Neural cell (in vitro differentiated cells): ENCODE data around the gene SLC30A4. TPM values are rescaled to one million over a fixed set of nuclear protein-coding genes. Genes with fewer than 3 reads are reported as not detected.

ENCODE experiments used
- H2AFZ ChIP-seq: fragments of 200-600, 300-800 bp; sonication (generic), shearing (Covaris generic); 2 replicates; pipeline ENCODE4 v1.6.0; 2014; ENCODE audit warnings: low read depth, mild to moderate bottlenecking, antibody characterized with exemption, low read length, moderate library complexity
- H3F3A ChIP-seq: fragments of 200-600 bp; shearing (Covaris generic); 2 replicates; pipeline ENCODE4 v1.6.1; 2016; ENCODE audit warnings: mild to moderate bottlenecking, moderate library complexity, mixed read lengths, antibody characterized with exemption, low read length; ENCODE audit not compliant: insufficient read depth, poor library complexity, severe bottlenecking
- H3K27ac ChIP-seq: fragments of 200-600, 300-800 bp; sonication (generic), shearing (Covaris generic); 2 replicates; pipeline ENCODE4 v1.5.1; 2014; ENCODE audit warnings: mild to moderate bottlenecking, low read length, moderate library complexity
- H3K27me3 ChIP-seq: fragments of 300-800, 200-600 bp; sonication (generic), shearing (Covaris generic); 2 replicates; pipeline ENCODE4 v1.6.0; 2014; ENCODE audit warnings: mild to moderate bottlenecking, low read depth, low read length, moderate library complexity; ENCODE audit not compliant: insufficient read depth
- H3K36me3 ChIP-seq: fragments of 300-800, 200-600 bp; sonication (generic), shearing (Covaris generic); 2 replicates; pipeline ENCODE4 v1.5.1; 2014; ENCODE audit warnings: mild to moderate bottlenecking, antibody characterized with exemption, low read length, moderate library complexity; ENCODE audit not compliant: insufficient read depth
- H3K4me2 ChIP-seq: fragments of 300-800, 200-600 bp; sonication (generic), shearing (Covaris generic); 2 replicates; pipeline ENCODE4 v1.6.0; 2014; ENCODE audit warnings: mild to moderate bottlenecking, low read length
- H3K4me3 ChIP-seq: fragments of 300-800, 200-600 bp; sonication (generic), shearing (Covaris generic); 2 replicates; pipeline ENCODE4 v1.5.1; 2014; ENCODE audit warnings: mild to moderate bottlenecking, low read length, moderate library complexity
- H3K79me2 ChIP-seq: fragments of 200-600 bp; shearing (Covaris generic); replicated peaks from 2 replicates; pipeline ENCODE4 v1.6.0; 2014; ENCODE audit warnings: mild to moderate bottlenecking, low read length, moderate library complexity; ENCODE audit not compliant: insufficient read depth
- H3K9ac ChIP-seq: fragments of 300-800, 200-600 bp; sonication (generic), shearing (Covaris generic); 2 replicates; pipeline ENCODE4 v1.6.1; 2016; ENCODE audit warnings: mild to moderate bottlenecking, low read length, mixed read lengths
- H3K9me2 ChIP-seq: fragments of 200-600 bp; shearing (Covaris generic); 2 replicates; pipeline ENCODE4 v1.6.1; 2016; ENCODE audit warnings: mild to moderate bottlenecking, low read length, mixed read lengths; ENCODE audit not compliant: insufficient read depth
- H3K9me3 ChIP-seq: fragments of 200-600, 300-800 bp; sonication (generic), shearing (Covaris generic); 2 replicates; pipeline ENCODE4 v1.6.1; 2016; ENCODE audit warnings: mild to moderate bottlenecking, mixed run types, low read length, moderate library complexity, mixed read lengths
- H4K20me1 ChIP-seq: fragments of 200-600 bp; shearing (Covaris generic); 2 replicates; pipeline ENCODE4 v1.6.1; 2016; ENCODE audit warnings: mild to moderate bottlenecking, mixed run types; ENCODE audit not compliant: insufficient read depth
- EP300 ChIP-seq: fragments of 450-650 bp; conservative IDR thresholded peaks from 2 replicates; pipeline ENCODE4 v1.6.1; 2014; ENCODE audit warnings: antibody characterized with exemption, mild to moderate bottlenecking, moderate library complexity; ENCODE audit not compliant: poor library complexity, severe bottlenecking
- EZH2 ChIP-seq: fragments of 200-600, 300-800 bp; shearing (Covaris generic), sonication (generic); IDR thresholded peaks from 2 replicates; pipeline ENCODE4 v1.6.1; 2014; ENCODE audit warnings: antibody characterized with exemption, low read length, borderline replicate concordance, mild to moderate bottlenecking; ENCODE audit not compliant: insufficient read depth, poor library complexity, severe bottlenecking
- MXI1 ChIP-seq: fragments of 450-650 bp; conservative IDR thresholded peaks from 2 replicates; pipeline ENCODE4 v1.6.1; 2014; ENCODE audit warnings: antibody characterized with exemption, mild to moderate bottlenecking; ENCODE audit not compliant: poor library complexity, severe bottlenecking
- POLR2AphosphoS5 ChIP-seq: IDR thresholded peaks from 2 replicates; pipeline ENCODE4 v1.6.1; 2012
- RAD21 ChIP-seq: fragments of 450-650 bp; conservative IDR thresholded peaks from 2 replicates; pipeline ENCODE4 v1.6.1; 2014; ENCODE audit warnings: antibody characterized with exemption, mild to moderate bottlenecking, moderate library complexity
- SMC3 ChIP-seq: fragments of 450-650 bp; conservative IDR thresholded peaks from 2 replicates; pipeline ENCODE4 v1.6.1; 2014; ENCODE audit warnings: antibody characterized with exemption, mild to moderate bottlenecking, moderate library complexity; ENCODE audit not compliant: poor library complexity
- TAF1 ChIP-seq: IDR thresholded peaks from 2 replicates; pipeline ENCODE4 v1.6.1; 2012; ENCODE audit warnings: low read depth
- polyA plus RNA-seq: library from polyadenylated mRNA; depleted of rRNA; stranded (reverse); fragments of >200 nt; gene quantifications from 2 replicates; pipeline ENCODE4 v1.2.3, GENCODE V29; 2014
- TF ChIP-seq, protein P1 (sequence below): fragments of 450-650 bp; IDR thresholded peaks from 2 replicates; pipeline ENCODE4 v1.5.1; 2014; ENCODE audit warnings: antibody characterized with exemption, mild to moderate bottlenecking, moderate library complexity; ENCODE audit not compliant: poor library complexity, severe bottlenecking
- TF ChIP-seq, protein P2 (sequence below): IDR thresholded peaks from 2 replicates; pipeline ENCODE4 v1.6.1; 2012; ENCODE audit warnings: borderline replicate concordance

SLC30A4 gene
- polyA plus RNA-seq, 1 donor from 2014 or later, result 6.7 TPM

DNA sequence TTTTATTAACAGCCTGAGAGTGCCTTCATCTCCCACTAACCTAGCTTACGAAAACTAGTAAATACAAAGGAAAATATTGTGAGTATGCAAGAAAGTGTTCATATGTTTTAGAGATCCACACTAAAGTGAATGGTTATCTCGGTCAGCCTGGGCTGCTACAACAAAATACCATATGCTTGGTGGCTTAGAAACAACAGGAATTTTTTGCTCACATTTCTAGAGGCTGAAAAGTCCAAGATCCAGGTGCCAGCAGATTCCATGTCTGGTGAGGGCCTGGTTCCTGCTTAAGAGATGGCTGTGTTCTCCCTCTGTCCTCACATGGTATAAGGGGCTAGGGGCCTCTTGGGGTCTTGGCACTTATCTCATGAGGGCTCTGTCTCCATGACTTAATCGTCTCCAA, 20.5 kb upstream of the SLC30A4 start:
- H3F3A ChIP-seq, result no peaks in the 10 kb centered on the region
- H3K27me3 ChIP-seq, result no peaks in the 10 kb centered on the region
- no peaks in the 10 kb centered on the region for H3K79me2 ChIP-seq
- H3K9me2 ChIP-seq, result no peaks in the 10 kb centered on the region
- no peak overlapping the region for H3K4me3 ChIP-seq
- TF ChIP-seq POLR2AphosphoS5 (no peak), SMC3 (no peak)
- TF ChIP-seq, protein P1, sequence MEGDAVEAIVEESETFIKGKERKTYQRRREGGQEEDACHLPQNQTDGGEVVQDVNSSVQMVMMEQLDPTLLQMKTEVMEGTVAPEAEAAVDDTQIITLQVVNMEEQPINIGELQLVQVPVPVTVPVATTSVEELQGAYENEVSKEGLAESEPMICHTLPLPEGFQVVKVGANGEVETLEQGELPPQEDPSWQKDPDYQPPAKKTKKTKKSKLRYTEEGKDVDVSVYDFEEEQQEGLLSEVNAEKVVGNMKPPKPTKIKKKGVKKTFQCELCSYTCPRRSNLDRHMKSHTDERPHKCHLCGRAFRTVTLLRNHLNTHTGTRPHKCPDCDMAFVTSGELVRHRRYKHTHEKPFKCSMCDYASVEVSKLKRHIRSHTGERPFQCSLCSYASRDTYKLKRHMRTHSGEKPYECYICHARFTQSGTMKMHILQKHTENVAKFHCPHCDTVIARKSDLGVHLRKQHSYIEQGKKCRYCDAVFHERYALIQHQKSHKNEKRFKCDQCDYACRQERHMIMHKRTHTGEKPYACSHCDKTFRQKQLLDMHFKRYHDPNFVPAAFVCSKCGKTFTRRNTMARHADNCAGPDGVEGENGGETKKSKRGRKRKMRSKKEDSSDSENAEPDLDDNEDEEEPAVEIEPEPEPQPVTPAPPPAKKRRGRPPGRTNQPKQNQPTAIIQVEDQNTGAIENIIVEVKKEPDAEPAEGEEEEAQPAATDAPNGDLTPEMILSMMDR, result no peak
- H3K9ac ChIP-seq, result no peak overlapping the region
- no peak overlapping the region for H3K4me2 ChIP-seq
- no peaks in the 10 kb centered on the region for H4K20me1 ChIP-seq
- no peak overlapping the region for H3K27ac ChIP-seq
- no peak overlapping the region for H2AFZ ChIP-seq
- H3K9me3 ChIP-seq, result no peaks in the 10 kb centered on the region
- no peaks in the 10 kb centered on the region for H3K36me3 ChIP-seq

DNA sequence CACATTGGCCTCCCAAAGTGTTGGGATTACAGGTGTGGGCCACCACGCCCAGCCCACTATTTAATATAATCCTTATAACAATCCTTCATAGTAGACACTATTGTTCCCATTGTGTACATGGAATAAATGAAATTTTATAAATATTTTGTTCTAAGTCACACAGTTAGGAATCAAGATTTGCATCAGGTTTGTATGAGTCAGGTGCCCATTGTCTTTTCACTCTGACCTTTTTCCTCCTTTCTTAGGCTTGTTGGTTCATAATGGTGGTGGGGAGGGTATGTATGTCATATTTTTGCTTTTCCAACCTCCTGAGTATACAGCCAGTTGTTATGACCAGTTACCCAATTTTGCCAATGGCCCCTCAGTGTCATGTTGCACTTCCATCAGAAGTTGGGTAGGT, 18.0 kb upstream of the SLC30A4 start:
- Histone ChIP-seq H2AFZ (no peak overlapping the region), H3K36me3 (no peaks in the 10 kb centered on the region), H3K79me2 (no peaks in the 10 kb centered on the region), H3K9me2 (no peaks in the 10 kb centered on the region), H3K27me3 (no peaks in the 10 kb centered on the region), H4K20me1 (no peaks in the 10 kb centered on the region), H3F3A (no peaks in the 10 kb centered on the region), H3K27ac (no peak overlapping the region), H3K9me3 (no peaks in the 10 kb centered on the region), H3K4me2 (no peak overlapping the region), H3K4me3 (no peak overlapping the region), H3K9ac (no peak overlapping the region)
- TF ChIP-seq EZH2 (no peak), TAF1 (no peak)

DNA sequence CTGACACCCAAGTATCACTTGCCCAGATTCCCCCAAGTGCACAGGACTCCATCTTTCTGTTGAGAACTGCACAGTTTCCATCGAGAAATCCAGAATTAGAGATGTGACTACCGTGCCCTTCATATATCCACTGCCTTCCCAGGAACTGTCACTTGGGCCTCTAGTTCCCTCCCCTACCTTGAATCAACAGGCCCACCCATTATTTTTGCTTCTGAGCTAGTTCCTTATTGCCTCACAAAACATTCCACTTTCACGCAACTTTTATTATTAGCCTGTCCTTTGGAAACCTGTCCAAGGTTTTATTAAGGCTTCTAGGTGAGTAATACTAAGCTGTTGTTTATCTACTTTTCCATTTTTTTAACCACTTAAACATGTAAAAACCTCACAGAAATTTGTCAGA, 17.1 kb upstream of the SLC30A4 start:
- Histone ChIP-seq H3K4me3 (no peak overlapping the region), H3K9me2 (no peaks in the 10 kb centered on the region), H3K36me3 (no peaks in the 10 kb centered on the region), H3K9ac (no peak overlapping the region), H3K79me2 (no peaks in the 10 kb centered on the region), H3K4me2 (no peak overlapping the region), H3K9me3 (no peaks in the 10 kb centered on the region), H3K27ac (no peak overlapping the region), H3F3A (no peaks in the 10 kb centered on the region), H2AFZ (no peak overlapping the region), H3K27me3 (no peaks in the 10 kb centered on the region), H4K20me1 (no peaks in the 10 kb centered on the region)
- TF ChIP-seq EP300 (no peak), TAF1 (no peak), RAD21 (no peak), SMC3 (no peak), EZH2 (no peak), POLR2AphosphoS5 (no peak), MXI1 (no peak)
- TF ChIP-seq, protein P1, result no peak
- TF ChIP-seq, protein P2, sequence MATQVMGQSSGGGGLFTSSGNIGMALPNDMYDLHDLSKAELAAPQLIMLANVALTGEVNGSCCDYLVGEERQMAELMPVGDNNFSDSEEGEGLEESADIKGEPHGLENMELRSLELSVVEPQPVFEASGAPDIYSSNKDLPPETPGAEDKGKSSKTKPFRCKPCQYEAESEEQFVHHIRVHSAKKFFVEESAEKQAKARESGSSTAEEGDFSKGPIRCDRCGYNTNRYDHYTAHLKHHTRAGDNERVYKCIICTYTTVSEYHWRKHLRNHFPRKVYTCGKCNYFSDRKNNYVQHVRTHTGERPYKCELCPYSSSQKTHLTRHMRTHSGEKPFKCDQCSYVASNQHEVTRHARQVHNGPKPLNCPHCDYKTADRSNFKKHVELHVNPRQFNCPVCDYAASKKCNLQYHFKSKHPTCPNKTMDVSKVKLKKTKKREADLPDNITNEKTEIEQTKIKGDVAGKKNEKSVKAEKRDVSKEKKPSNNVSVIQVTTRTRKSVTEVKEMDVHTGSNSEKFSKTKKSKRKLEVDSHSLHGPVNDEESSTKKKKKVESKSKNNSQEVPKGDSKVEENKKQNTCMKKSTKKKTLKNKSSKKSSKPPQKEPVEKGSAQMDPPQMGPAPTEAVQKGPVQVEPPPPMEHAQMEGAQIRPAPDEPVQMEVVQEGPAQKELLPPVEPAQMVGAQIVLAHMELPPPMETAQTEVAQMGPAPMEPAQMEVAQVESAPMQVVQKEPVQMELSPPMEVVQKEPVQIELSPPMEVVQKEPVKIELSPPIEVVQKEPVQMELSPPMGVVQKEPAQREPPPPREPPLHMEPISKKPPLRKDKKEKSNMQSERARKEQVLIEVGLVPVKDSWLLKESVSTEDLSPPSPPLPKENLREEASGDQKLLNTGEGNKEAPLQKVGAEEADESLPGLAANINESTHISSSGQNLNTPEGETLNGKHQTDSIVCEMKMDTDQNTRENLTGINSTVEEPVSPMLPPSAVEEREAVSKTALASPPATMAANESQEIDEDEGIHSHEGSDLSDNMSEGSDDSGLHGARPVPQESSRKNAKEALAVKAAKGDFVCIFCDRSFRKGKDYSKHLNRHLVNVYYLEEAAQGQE, result no peak
